Putamen (tissue), 1 donor: ENCODE results near the gene USF2.
"Not testable (repeated sequence)": the region's sequence is repeated elsewhere in the genome, so short reads cannot be mapped to it uniquely, and the experiment has no call there.

Experiments used
- DNase-seq: peaks from one replicate; pipeline ENCODE4 v3.0.0-alpha.2; 2016; ENCODE audit warnings: low spot score

The USF2 gene, protein sequence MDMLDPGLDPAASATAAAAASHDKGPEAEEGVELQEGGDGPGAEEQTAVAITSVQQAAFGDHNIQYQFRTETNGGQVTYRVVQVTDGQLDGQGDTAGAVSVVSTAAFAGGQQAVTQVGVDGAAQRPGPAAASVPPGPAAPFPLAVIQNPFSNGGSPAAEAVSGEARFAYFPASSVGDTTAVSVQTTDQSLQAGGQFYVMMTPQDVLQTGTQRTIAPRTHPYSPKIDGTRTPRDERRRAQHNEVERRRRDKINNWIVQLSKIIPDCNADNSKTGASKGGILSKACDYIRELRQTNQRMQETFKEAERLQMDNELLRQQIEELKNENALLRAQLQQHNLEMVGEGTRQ

GRCh38 chr19:35268536-35269437 lies at the start of gene USF2:
Gene USF2, plus strand, starts transcription at chr19:35268962. Its CDS starts 140 bp downstream, at chr19:35269102.
- DNase-seq, result peak; percentile 76

GRCh38 chr19:35219008-35219407 lies 49.8 kb upstream of the USF2 start:
- DNase-seq, result no peak

DNA sequence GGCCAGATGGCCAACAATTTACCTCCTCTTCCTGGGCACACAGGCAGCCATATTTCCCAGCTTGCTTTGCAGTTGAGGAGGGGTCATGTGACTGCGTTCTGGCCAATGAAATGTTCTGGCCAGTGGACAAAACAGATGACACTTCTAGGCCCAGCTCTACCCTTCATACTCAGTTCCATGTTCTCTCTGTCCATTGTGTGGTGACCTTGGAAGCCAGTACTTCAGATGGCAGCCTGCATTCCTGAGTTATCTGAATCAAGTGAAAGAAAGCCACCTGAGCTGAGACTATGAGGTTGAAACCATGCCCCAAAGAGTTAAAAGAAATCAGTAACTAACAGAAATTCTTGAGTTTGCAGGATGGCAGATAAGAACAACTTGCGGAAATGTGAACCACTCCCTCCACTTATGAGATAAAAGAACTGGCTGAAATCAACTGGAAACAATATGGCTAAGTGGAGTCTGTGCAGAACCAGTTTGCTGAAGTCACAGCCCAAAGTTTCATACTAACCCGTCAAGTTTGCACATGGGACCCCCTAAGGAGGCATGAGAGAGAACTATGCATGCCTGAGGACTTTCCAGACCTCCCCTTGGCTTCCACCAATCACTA lies 48.3 kb upstream of the USF2 start:
- no peak for DNase-seq

DNA sequence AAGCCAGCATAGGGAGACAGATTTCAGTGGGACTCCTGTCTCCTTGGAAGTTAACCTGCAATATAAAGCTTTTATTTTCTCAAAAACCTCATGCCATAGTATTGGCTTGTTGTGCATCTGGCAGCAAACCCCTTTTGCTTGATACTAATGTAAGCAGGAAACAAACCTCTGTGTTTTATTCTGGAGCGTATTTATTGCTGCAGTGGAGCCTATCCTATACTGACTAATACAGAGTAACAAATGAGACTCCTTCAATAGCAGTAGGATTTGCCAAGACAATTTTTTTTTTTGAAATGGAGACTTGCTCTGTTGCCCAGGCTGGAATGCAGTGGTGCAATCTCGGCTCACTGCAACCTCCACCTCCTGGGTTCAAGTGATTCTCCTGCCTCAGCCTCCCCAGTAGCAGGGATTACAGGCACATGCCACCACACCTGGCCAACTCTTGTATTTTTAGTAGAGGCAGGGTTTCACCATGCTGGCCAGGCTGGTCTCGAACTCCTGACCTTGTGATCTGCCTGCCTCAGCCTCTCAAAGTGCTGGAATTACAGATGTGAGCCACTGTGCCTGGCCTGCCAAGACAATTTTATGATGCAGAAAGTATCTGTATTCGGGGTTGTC lies 47.7 kb upstream of the USF2 start:
- DNase-seq, result not testable (repeated sequence)

- no peak for DNase-seq
These were observed 46.3 kb upstream of the USF2 start for GRCh38 chr19:35222373-35223015.

- DNase-seq, result no peak
These were observed 45.5 kb upstream of the USF2 start for GRCh38 chr19:35223084-35223790.

GRCh38 chr19:35223862-35224505 lies 44.8 kb upstream of the USF2 start:
- DNase-seq, result no peak

DNA sequence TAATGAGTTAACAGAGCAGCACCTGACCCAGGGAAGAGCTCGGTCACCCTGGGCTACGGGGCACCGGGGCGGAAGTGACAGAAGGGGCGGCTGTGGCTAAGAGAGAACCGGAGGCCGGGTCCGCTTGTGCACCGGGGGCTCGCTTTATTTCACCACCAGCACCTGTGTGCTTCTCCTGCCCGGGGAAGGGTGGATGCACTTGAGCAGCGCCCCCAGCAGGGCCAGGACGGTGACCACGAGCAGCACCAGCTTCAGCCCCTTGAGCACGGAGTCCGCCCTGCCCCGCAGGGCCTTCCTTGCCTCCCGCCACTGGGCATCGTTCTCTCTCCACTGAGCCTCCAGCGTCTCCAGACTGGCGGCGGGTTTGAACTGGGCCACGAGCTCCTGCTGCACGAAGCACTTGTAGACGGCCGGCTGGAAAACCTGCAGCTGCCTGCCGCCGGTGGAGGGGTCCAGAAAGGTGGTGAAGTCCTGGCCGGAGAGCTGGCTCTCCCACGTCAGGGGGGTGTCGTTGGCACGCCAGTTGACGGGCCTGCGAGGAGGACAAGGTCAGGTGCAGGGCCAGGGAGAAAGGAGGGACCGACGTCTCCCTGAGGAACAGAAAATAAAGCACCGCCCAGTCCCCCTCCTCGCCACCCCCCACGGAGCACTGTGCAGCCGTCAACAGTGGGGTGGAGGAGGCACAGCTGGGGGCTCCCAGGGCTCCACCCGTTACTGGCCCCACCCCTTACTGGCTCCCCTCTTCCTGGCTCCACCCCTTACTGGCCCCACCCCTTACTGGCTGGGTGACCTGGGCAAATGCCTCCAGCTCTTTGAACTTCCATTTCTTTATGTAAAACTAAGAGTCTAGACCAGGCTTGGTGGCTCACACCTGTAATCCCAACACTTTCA lies 43.8 kb upstream of the USF2 start:
- DNase-seq, result no peak

GRCh38 chr19:35225951-35226350 lies 42.8 kb upstream of the USF2 start:
- DNase-seq, result no peak

- DNase-seq, result no peak
These were observed 42.0 kb upstream of the USF2 start for GRCh38 chr19:35226748-35227147.

- peak; percentile 53 for DNase-seq
These were observed 40.4 kb upstream of the USF2 start, which contains the start of gene FAM187B for GRCh38 chr19:35228177-35228930. Gene FAM187B, minus strand, starts transcription at chr19:35228739. Its CDS starts 59 bp downstream, at chr19:35228680.

- DNase-seq, result no peak
These were observed 39.2 kb upstream of the USF2 start for GRCh38 chr19:35229601-35230000.

- no peak for DNase-seq
These were observed 36.7 kb upstream of the USF2 start for GRCh38 chr19:35231956-35232645.

DNA sequence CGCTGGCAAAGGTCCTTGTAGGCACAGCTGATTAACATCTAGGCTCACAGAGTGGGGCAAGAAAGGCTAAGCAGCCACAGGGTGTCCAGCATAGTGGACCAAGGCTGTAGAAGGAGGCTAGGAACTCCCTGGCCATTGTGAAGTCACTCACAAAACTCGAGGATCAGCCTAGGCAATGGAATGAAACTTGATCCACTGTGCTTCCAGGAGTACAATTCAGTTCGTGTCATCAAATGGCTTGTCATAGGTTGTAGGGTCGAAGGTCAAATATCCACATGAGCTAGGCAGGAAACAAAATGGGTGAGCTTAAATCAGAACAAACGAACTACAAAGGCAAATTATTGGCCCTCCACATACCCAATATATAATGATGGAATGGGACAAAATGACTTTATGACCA lies 35.9 kb upstream of the USF2 start:
- no peak for DNase-seq

DNA sequence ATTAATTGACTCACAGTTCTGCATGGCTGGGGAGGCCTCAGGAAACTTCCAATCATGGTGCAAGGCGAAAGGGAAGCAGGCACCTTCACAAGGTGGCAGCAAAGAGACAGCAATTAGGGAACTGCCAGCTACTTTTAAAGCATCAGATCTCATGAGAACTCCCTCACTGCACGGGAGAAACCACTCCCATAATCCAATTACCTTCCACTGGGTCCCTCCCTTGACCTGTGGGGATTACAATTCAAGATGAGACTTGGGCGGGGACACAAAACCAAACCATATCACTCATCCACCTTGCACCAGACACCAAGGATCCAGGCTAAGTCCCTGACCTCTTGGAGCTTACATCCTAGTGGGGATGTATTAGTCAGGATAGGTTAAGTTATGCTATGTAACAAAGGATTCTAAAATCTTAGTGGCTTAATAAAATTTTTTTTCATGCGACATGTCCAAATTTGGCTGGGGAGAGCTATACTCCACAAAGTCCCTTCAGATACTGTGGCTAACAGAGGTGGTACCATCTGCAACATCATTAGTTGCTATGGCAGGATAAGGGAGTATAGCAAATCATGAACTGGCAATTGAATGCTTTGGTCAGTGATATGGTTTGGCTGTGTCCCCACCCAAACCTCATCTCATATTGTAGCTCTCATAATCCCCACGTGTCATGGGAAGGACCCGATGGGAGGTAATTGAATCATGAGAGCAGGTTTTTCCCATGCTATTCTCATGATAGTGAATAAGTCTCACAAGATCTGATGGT lies 31.9 kb upstream of the USF2 start:
- no peak for DNase-seq

GRCh38 chr19:35239597-35239996 lies 29.2 kb upstream of the USF2 start:
- not testable (repeated sequence) for DNase-seq

DNA sequence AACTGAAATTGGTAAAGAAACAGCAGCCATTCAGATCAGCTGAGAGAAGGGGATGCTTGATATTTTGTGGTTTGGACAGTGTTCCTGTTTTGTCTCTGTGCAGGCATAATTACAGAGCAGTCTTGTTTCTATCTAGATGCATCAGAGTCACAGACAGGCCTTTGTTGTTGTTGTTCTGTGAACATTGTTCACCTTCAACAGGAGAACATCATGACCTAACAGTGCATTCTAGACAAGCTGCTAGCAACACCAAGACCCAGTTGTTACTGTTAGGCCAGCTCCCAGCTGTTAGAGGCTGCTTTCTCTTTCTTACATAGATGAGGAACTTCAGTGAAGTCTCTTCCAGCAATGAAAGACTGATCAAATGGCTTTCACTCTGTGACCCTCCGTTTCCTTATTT lies 28.4 kb upstream of the USF2 start:
- no peak for DNase-seq
